GM06990 (cell line): Measurements from ENCODE around the gene NOLC1.

Experiments
- DNase-seq: peaks from one replicate; pipeline ENCODE4 v3.0.0-alpha.2; 2011; ENCODE audit not compliant: insufficient read length; ENCODE audit errors: extremely low read depth
- H3K27me3 ChIP-seq: replicated peaks from 2 replicates; pipeline ENCODE4 v1.6.0; 2011; ENCODE audit warnings: low read length; ENCODE audit not compliant: control insufficient read depth, insufficient read depth
- H3K36me3 ChIP-seq: 2 replicates; pipeline ENCODE4 v1.5.1; 2011; ENCODE audit warnings: low read length; ENCODE audit not compliant: control insufficient read depth, insufficient read depth
- H3K4me3 ChIP-seq: replicated peaks from 2 replicates; pipeline ENCODE4 v1.5.1; 2011; ENCODE audit warnings: low read depth, mild to moderate bottlenecking, control low read depth, low read length
- TF ChIP-seq, protein P1 (sequence below): IDR thresholded peaks from 2 replicates; pipeline ENCODE4 v1.5.1; 2011; ENCODE audit warnings: low read length, control low read depth, mild to moderate bottlenecking, inconsistent platforms; ENCODE audit not compliant: insufficient read depth, poor library complexity, severe bottlenecking

NOLC1 gene

GRCh38 chr10:102167861-102168260 lies 15.7 kb downstream of the NOLC1 start:
- Histone ChIP-seq H3K4me3 (no peak overlapping the region), H3K36me3 (peaks cover 5% of the 10 kb centered on the region), H3K27me3 (no peaks in the 10 kb centered on the region)
- DNase-seq, result no peak
- TF ChIP-seq, protein P1, sequence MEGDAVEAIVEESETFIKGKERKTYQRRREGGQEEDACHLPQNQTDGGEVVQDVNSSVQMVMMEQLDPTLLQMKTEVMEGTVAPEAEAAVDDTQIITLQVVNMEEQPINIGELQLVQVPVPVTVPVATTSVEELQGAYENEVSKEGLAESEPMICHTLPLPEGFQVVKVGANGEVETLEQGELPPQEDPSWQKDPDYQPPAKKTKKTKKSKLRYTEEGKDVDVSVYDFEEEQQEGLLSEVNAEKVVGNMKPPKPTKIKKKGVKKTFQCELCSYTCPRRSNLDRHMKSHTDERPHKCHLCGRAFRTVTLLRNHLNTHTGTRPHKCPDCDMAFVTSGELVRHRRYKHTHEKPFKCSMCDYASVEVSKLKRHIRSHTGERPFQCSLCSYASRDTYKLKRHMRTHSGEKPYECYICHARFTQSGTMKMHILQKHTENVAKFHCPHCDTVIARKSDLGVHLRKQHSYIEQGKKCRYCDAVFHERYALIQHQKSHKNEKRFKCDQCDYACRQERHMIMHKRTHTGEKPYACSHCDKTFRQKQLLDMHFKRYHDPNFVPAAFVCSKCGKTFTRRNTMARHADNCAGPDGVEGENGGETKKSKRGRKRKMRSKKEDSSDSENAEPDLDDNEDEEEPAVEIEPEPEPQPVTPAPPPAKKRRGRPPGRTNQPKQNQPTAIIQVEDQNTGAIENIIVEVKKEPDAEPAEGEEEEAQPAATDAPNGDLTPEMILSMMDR, result no peak

GRCh38 chr10:102170602-102171001 lies 18.4 kb downstream of the NOLC1 start:
- no peaks in the 10 kb centered on the region for H3K36me3 ChIP-seq
- DNase-seq, result no peak
- no peaks in the 10 kb centered on the region for H3K27me3 ChIP-seq
- TF ChIP-seq, protein P1, result no peak
- H3K4me3 ChIP-seq, result no peak overlapping the region

DNA sequence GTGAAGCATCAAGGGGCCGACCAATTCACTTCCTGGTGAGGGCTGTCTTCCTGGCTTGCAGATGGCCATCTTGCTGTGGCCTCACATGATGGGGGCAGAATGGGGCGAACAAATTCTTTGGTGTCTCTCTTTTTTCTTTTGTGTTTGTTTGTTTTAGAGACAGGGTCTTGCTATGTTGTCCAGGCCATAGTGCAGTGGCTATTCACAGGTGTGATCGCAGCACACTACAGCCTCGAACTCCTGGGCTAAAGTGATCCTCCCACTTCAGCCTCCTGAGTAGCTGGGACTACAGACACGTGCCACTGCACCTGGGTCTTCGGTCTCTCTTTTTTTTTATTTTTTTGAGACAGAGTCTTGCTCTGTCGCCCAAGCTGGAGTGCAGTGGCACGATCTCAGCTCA lies 20.1 kb downstream of the NOLC1 start:
- DNase-seq, result no peak
- Histone ChIP-seq H3K36me3 (no peaks in the 10 kb centered on the region), H3K4me3 (no peak overlapping the region), H3K27me3 (no peaks in the 10 kb centered on the region)
- TF ChIP-seq, protein P1, result no peak

DNA sequence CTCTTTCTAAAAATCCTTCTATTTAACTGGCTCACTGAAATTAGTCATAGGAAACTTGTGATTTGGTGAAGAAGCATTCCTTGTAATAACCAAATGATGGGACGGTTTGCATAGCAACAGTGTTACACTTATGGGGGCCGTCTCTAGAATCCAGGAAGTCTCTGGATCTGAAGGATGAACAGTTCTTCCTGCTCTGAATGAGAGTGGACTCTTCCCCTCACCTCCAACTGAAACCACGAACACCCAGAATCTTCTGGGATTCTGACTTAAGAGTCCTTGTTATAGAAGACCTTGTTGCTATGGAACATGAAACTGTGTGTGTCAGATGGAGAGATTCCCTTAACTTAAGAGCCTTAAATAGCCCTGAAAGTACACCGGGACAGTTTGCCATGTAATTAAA lies 23.2 kb downstream of the NOLC1 start:
- H3K4me3 ChIP-seq, result no peak overlapping the region
- no peaks in the 10 kb centered on the region for H3K27me3 ChIP-seq
- TF ChIP-seq, protein P1, result no peak
- DNase-seq, result no peak
- no peaks in the 10 kb centered on the region for H3K36me3 ChIP-seq

- H3K27me3 ChIP-seq, result no peaks in the 10 kb centered on the region
- DNase-seq, result no peak
- H3K4me3 ChIP-seq, result no peak overlapping the region
- TF ChIP-seq, protein P1, result no peak
- no peaks in the 10 kb centered on the region for H3K36me3 ChIP-seq
Observed at GRCh38 chr10:102184606-102185005, 32.4 kb downstream of the NOLC1 start.

DNA sequence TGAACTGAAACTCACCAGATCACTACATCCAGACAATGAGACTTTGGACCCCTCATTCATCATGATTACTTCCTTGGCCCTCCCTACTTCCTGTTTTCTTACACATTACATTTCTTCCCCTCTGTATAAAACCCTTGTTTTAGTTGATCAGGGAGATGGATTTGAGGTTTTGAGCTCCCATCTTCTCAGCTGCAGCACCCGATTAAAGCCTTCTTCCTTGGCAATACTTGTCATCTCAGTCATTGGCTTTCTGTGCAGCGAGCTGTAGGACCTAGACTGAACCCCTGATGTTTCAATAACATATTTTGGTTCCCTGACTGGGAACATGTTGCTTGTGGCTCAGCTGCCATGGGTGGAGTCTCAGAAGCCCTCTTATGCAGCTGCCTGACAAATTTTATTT lies 33.1 kb downstream of the NOLC1 start:
- Histone ChIP-seq H3K4me3 (no peak overlapping the region), H3K27me3 (no peaks in the 10 kb centered on the region), H3K36me3 (no peaks in the 10 kb centered on the region)
- DNase-seq, result no peak
- TF ChIP-seq, protein P1, result no peak
